Measurements from ENCODE around the gene FHL1. TPM values are rescaled to one million over a fixed set of nuclear protein-coding genes. Genes with fewer than 3 reads are reported as not detected.
"Not testable (repeated sequence)": the region's sequence is repeated elsewhere in the genome, so short reads cannot be mapped to it uniquely, and the experiment has no call there.

FHL1 gene
- total RNA-seq: 100 to 1,000 TPM in 2 of 4 donors, 10 to 100 TPM in 2; 64.1 to 225 (median 86.5) TPM

GRCh38 chrX:136147315-136147901 is at the start of gene FHL1:
Gene FHL1 (plus strand): TSS chrX:136147533.
- WGBS: 41% methylated on average over 49 of the region's 84 CpGs
- Histone ChIP-seq H3K27ac (peak within 1 kb of the TSS; percentile 75), H3K4me3 (peak within 1 kb of the TSS; percentile 70), H3K4me1 (peaks cover 7% of the 10 kb centered on the region), H3K27me3 (no peaks in the 10 kb centered on the region), H3K36me3 (no peaks in the 10 kb centered on the region), H3K9me3 (no peaks in the 10 kb centered on the region)
- no peak for TF ChIP-seq EP300 (IDR thresholded peaks at IDR 0.05)
- peak in 1 of 2 donors; percentile 15 for TF ChIP-seq POLR2A (IDR thresholded peaks at IDR 0.05)
- DNase-seq (ENCODE audit: low spot score in 2 of 2): peak in 1 of 2 donors; percentile 75

- 89% methylated on average over 38 of the region's 44 CpGs for WGBS
- TF ChIP-seq POLR2AphosphoS5 (IDR thresholded peaks at IDR 0.05) (no peak), EP300 (IDR thresholded peaks at IDR 0.05) (no peak), POLR2A (IDR thresholded peaks at IDR 0.05) (no peak)
- TF ChIP-seq, protein P1, sequence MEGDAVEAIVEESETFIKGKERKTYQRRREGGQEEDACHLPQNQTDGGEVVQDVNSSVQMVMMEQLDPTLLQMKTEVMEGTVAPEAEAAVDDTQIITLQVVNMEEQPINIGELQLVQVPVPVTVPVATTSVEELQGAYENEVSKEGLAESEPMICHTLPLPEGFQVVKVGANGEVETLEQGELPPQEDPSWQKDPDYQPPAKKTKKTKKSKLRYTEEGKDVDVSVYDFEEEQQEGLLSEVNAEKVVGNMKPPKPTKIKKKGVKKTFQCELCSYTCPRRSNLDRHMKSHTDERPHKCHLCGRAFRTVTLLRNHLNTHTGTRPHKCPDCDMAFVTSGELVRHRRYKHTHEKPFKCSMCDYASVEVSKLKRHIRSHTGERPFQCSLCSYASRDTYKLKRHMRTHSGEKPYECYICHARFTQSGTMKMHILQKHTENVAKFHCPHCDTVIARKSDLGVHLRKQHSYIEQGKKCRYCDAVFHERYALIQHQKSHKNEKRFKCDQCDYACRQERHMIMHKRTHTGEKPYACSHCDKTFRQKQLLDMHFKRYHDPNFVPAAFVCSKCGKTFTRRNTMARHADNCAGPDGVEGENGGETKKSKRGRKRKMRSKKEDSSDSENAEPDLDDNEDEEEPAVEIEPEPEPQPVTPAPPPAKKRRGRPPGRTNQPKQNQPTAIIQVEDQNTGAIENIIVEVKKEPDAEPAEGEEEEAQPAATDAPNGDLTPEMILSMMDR (IDR thresholded peaks at IDR 0.05): no peak
- Histone ChIP-seq H3K27ac (no peak overlapping the region), H3K4me1 (no peaks in the 10 kb centered on the region), H3K27me3 (no peaks in the 10 kb centered on the region), H3K36me3 (no peaks in the 10 kb centered on the region), H3K9me3 (no peaks in the 10 kb centered on the region), H3K4me3 (no peak overlapping the region)
- DNase-seq (ENCODE audit: low spot score in 2 of 2): no peak
These were observed 49.2 kb upstream of the FHL1 start for GRCh38 chrX:136097871-136098805.

DNA sequence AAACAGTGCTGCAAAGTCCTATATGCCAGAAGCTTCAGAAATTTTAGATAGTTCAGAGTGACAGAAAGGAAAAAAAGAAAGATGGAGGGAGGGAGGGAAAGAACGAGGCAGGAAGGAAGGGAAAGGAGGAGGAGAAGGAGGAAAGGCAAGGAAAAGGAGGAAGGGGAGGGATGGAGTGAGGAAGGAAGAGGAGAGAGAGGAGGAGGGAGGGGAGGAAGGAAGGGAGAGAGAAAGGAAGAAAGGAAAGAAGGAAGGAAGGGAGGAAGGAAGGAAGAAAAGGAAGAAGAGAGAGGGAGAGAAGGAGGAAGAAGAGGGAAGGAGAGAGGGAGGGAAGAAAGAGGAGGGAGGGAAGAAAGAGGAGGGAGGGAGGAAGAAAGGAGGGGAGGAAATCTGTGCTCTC is 42.4 kb upstream of the FHL1 start:
- Histone ChIP-seq H3K4me3 (no peak overlapping the region), H3K9me3 (no peaks in the 10 kb centered on the region), H3K4me1 (no peaks in the 10 kb centered on the region), H3K27ac (no peak overlapping the region), H3K36me3 (no peaks in the 10 kb centered on the region), H3K27me3 (no peaks in the 10 kb centered on the region)
- no peak for DNase-seq (ENCODE audit: low spot score in 2 of 2)
- WGBS: 38% methylated on average over 1 of the region's 1 CpG
- TF ChIP-seq, protein P1 (IDR thresholded peaks at IDR 0.05): no peak
- TF ChIP-seq EP300 (IDR thresholded peaks at IDR 0.05): no peak
- no peak for TF ChIP-seq POLR2A (IDR thresholded peaks at IDR 0.05)
- TF ChIP-seq POLR2AphosphoS5 (IDR thresholded peaks at IDR 0.05): no peak

GRCh38 chrX:136106920-136107528 is 40.3 kb upstream of the FHL1 start:
- H3K27me3 ChIP-seq: no peaks in the 10 kb centered on the region
- H3K4me3 ChIP-seq: no peak overlapping the region
- WGBS: 75% methylated on average over 11 of the region's 11 CpGs
- no peak overlapping the region for H3K27ac ChIP-seq
- DNase-seq (ENCODE audit: low spot score in 2 of 2): no peak
- H3K4me1 ChIP-seq: no peaks in the 10 kb centered on the region
- H3K9me3 ChIP-seq: no peaks in the 10 kb centered on the region
- TF ChIP-seq, protein P1 (IDR thresholded peaks at IDR 0.05): no peak
- no peak for TF ChIP-seq POLR2A (IDR thresholded peaks at IDR 0.05)
- no peak for TF ChIP-seq EP300 (IDR thresholded peaks at IDR 0.05)
- no peak for TF ChIP-seq POLR2AphosphoS5 (IDR thresholded peaks at IDR 0.05)
- no peaks in the 10 kb centered on the region for H3K36me3 ChIP-seq

- DNase-seq (ENCODE audit: low spot score in 2 of 2); H3K36me3 ChIP-seq; H3K27me3 ChIP-seq; H3K27ac ChIP-seq; H3K4me3 ChIP-seq; H3K4me1 ChIP-seq; H3K9me3 ChIP-seq: not testable (repeated sequence)
- 91% methylated on average over 1 of the region's 1 CpG for WGBS
These were observed 38.4 kb upstream of the FHL1 start for GRCh38 chrX:136108905-136109304.

GRCh38 chrX:136112286-136112685 is 35.0 kb upstream of the FHL1 start:
- 0% methylated on average over 1 of the region's 1 CpG for WGBS
- Histone ChIP-seq H3K36me3 (no peaks in the 10 kb centered on the region), H3K9me3 (no peaks in the 10 kb centered on the region), H3K27me3 (no peaks in the 10 kb centered on the region), H3K27ac (no peak overlapping the region), H3K4me1 (no peaks in the 10 kb centered on the region), H3K4me3 (no peak overlapping the region)
- no peak for TF ChIP-seq EP300 (IDR thresholded peaks at IDR 0.05)
- no peak for TF ChIP-seq POLR2AphosphoS5 (IDR thresholded peaks at IDR 0.05)
- TF ChIP-seq, protein P1 (IDR thresholded peaks at IDR 0.05): no peak
- no peak for TF ChIP-seq POLR2A (IDR thresholded peaks at IDR 0.05)
- DNase-seq (ENCODE audit: low spot score in 2 of 2): no peak

Data from suprapubic skin (tissue), 4 donors.